ENCODE measurements around the gene RGL1.

Gene RGL1

GRCh38 chr1:183808296-183809027 is 3.5 kb downstream of the RGL1 start:
- Histone ChIP-seq H3K9ac (ENCODE audit: low read length) (no peak overlapping the region), H3K4me3 (ENCODE audit: low read depth, low read length) (no peak overlapping the region), H3K9me3 (ENCODE audit: control insufficient read depth, insufficient read depth, low read depth, low read length) (no peaks in the 10 kb centered on the region), H3K27ac (ENCODE audit: low read depth, low read length) (no peak overlapping the region), H3K27me3 (ENCODE audit: control insufficient read depth, insufficient read depth, low read length) (peaks cover 21% of the 10 kb centered on the region), H3K36me3 (ENCODE audit: control insufficient read depth, insufficient read depth, low read length) (no peaks in the 10 kb centered on the region), H3K4me1 (ENCODE audit: control insufficient read depth, insufficient read depth, low read length) (peaks cover 47% of the 10 kb centered on the region)

- Histone ChIP-seq H3K4me1 (ENCODE audit: control insufficient read depth, insufficient read depth, low read length) (peaks cover 48% of the 10 kb centered on the region), H3K9me3 (ENCODE audit: control insufficient read depth, insufficient read depth, low read depth, low read length) (no peaks in the 10 kb centered on the region), H3K27ac (ENCODE audit: low read depth, low read length) (no peak overlapping the region), H3K9ac (ENCODE audit: low read length) (no peak overlapping the region), H3K36me3 (ENCODE audit: control insufficient read depth, insufficient read depth, low read length) (no peaks in the 10 kb centered on the region), H3K27me3 (ENCODE audit: control insufficient read depth, insufficient read depth, low read length) (peaks cover 11% of the 10 kb centered on the region), H3K4me3 (ENCODE audit: low read depth, low read length) (no peak overlapping the region)
Measured at GRCh38 chr1:183810121-183810520, 5.2 kb downstream of the RGL1 start.

- Histone ChIP-seq H3K27ac (ENCODE audit: low read depth, low read length) (no peak overlapping the region), H3K9ac (ENCODE audit: low read length) (no peak overlapping the region), H3K4me1 (ENCODE audit: control insufficient read depth, insufficient read depth, low read length) (peaks cover 48% of the 10 kb centered on the region), H3K36me3 (ENCODE audit: control insufficient read depth, insufficient read depth, low read length) (no peaks in the 10 kb centered on the region), H3K27me3 (ENCODE audit: control insufficient read depth, insufficient read depth, low read length) (peaks cover 5% of the 10 kb centered on the region; the same call in 1 of the 2 replicates), H3K4me3 (ENCODE audit: low read depth, low read length) (no peak overlapping the region), H3K9me3 (ENCODE audit: control insufficient read depth, insufficient read depth, low read depth, low read length) (no peaks in the 10 kb centered on the region)
Measured at GRCh38 chr1:183810756-183811544, 6.0 kb downstream of the RGL1 start.

- Histone ChIP-seq H3K36me3 (ENCODE audit: control insufficient read depth, insufficient read depth, low read length) (no peaks in the 10 kb centered on the region), H3K27me3 (ENCODE audit: control insufficient read depth, insufficient read depth, low read length) (no peaks in the 10 kb centered on the region), H3K9me3 (ENCODE audit: control insufficient read depth, insufficient read depth, low read depth, low read length) (no peaks in the 10 kb centered on the region), H3K9ac (ENCODE audit: low read length) (no peak overlapping the region), H3K27ac (ENCODE audit: low read depth, low read length) (peak overlapping the region; percentile 7; the same call in 1 of the 2 replicates), H3K4me1 (ENCODE audit: control insufficient read depth, insufficient read depth, low read length) (peaks cover 37% of the 10 kb centered on the region), H3K4me3 (ENCODE audit: low read depth, low read length) (no peak overlapping the region)
Measured at GRCh38 chr1:183812128-183812527, 7.2 kb downstream of the RGL1 start.

GRCh38 chr1:183812686-183813569 is 8.0 kb downstream of the RGL1 start:
- Histone ChIP-seq H3K27me3 (ENCODE audit: control insufficient read depth, insufficient read depth, low read length) (no peaks in the 10 kb centered on the region), H3K4me3 (ENCODE audit: low read depth, low read length) (peak overlapping the region; percentile 24; the same call in 1 of the 2 replicates), H3K4me1 (ENCODE audit: control insufficient read depth, insufficient read depth, low read length) (peaks cover 30% of the 10 kb centered on the region), H3K27ac (ENCODE audit: low read depth, low read length) (peak overlapping the region; percentile 7; the same call in 1 of the 2 replicates), H3K9ac (ENCODE audit: low read length) (peak overlapping the region; percentile 8), H3K9me3 (ENCODE audit: control insufficient read depth, insufficient read depth, low read depth, low read length) (no peaks in the 10 kb centered on the region), H3K36me3 (ENCODE audit: control insufficient read depth, insufficient read depth, low read length) (no peaks in the 10 kb centered on the region)

- no peak overlapping the region for H3K9ac ChIP-seq (ENCODE audit: low read length)
- no peaks in the 10 kb centered on the region for H3K27me3 ChIP-seq (ENCODE audit: control insufficient read depth, insufficient read depth, low read length)
- H3K4me3 ChIP-seq (ENCODE audit: low read depth, low read length), result no peak overlapping the region
- peaks cover 24% of the 10 kb centered on the region for H3K4me1 ChIP-seq (ENCODE audit: control insufficient read depth, insufficient read depth, low read length)
- H3K36me3 ChIP-seq (ENCODE audit: control insufficient read depth, insufficient read depth, low read length), result no peaks in the 10 kb centered on the region
- H3K9me3 ChIP-seq (ENCODE audit: control insufficient read depth, insufficient read depth, low read depth, low read length), result no peaks in the 10 kb centered on the region
- no peak overlapping the region for H3K27ac ChIP-seq (ENCODE audit: low read depth, low read length)
Measured at GRCh38 chr1:183814121-183814681, 9.3 kb downstream of the RGL1 start.

GRCh38 chr1:183816110-183816509 is 11.2 kb downstream of the RGL1 start:
- no peak overlapping the region for H3K27ac ChIP-seq (ENCODE audit: low read depth, low read length)
- H3K27me3 ChIP-seq (ENCODE audit: control insufficient read depth, insufficient read depth, low read length), result no peaks in the 10 kb centered on the region
- H3K4me1 ChIP-seq (ENCODE audit: control insufficient read depth, insufficient read depth, low read length), result peaks cover 24% of the 10 kb centered on the region
- H3K9me3 ChIP-seq (ENCODE audit: control insufficient read depth, insufficient read depth, low read depth, low read length), result no peaks in the 10 kb centered on the region
- no peak overlapping the region for H3K9ac ChIP-seq (ENCODE audit: low read length)
- no peak overlapping the region for H3K4me3 ChIP-seq (ENCODE audit: low read depth, low read length)
- no peaks in the 10 kb centered on the region for H3K36me3 ChIP-seq (ENCODE audit: control insufficient read depth, insufficient read depth, low read length)

GRCh38 chr1:183817576-183818288 is 12.8 kb downstream of the RGL1 start:
- Histone ChIP-seq H3K4me3 (ENCODE audit: low read depth, low read length) (no peak overlapping the region), H3K36me3 (ENCODE audit: control insufficient read depth, insufficient read depth, low read length) (no peaks in the 10 kb centered on the region), H3K9me3 (ENCODE audit: control insufficient read depth, insufficient read depth, low read depth, low read length) (no peaks in the 10 kb centered on the region), H3K4me1 (ENCODE audit: control insufficient read depth, insufficient read depth, low read length) (peaks cover 15% of the 10 kb centered on the region), H3K27ac (ENCODE audit: low read depth, low read length) (no peak overlapping the region), H3K9ac (ENCODE audit: low read length) (no peak overlapping the region), H3K27me3 (ENCODE audit: control insufficient read depth, insufficient read depth, low read length) (no peaks in the 10 kb centered on the region)

GRCh38 chr1:183819059-183819458 is 14.1 kb downstream of the RGL1 start:
- Histone ChIP-seq H3K9ac (ENCODE audit: low read length) (no peak overlapping the region), H3K36me3 (ENCODE audit: control insufficient read depth, insufficient read depth, low read length) (no peaks in the 10 kb centered on the region), H3K4me3 (ENCODE audit: low read depth, low read length) (no peak overlapping the region), H3K27me3 (ENCODE audit: control insufficient read depth, insufficient read depth, low read length) (no peaks in the 10 kb centered on the region), H3K27ac (ENCODE audit: low read depth, low read length) (no peak overlapping the region), H3K9me3 (ENCODE audit: control insufficient read depth, insufficient read depth, low read depth, low read length) (no peaks in the 10 kb centered on the region), H3K4me1 (ENCODE audit: control insufficient read depth, insufficient read depth, low read length) (peaks cover 3% of the 10 kb centered on the region; the same call in 1 of the 2 replicates)

GRCh38 chr1:183821309-183821888 is 16.5 kb downstream of the RGL1 start:
- H3K4me3 ChIP-seq (ENCODE audit: low read depth, low read length), result no peak overlapping the region
- no peaks in the 10 kb centered on the region; the same call in 1 of the 2 replicates for H3K4me1 ChIP-seq (ENCODE audit: control insufficient read depth, insufficient read depth, low read length)
- H3K27me3 ChIP-seq (ENCODE audit: control insufficient read depth, insufficient read depth, low read length), result no peaks in the 10 kb centered on the region
- H3K27ac ChIP-seq (ENCODE audit: low read depth, low read length), result no peak overlapping the region
- no peak overlapping the region for H3K9ac ChIP-seq (ENCODE audit: low read length)
- H3K36me3 ChIP-seq (ENCODE audit: control insufficient read depth, insufficient read depth, low read length), result no peaks in the 10 kb centered on the region
- no peaks in the 10 kb centered on the region for H3K9me3 ChIP-seq (ENCODE audit: control insufficient read depth, insufficient read depth, low read depth, low read length)

Measured in HUES6 (cell line).